ENCODE measurements around the gene COA4. TPM values are rescaled to one million over a fixed set of nuclear protein-coding genes. Genes with fewer than 3 reads are reported as not detected.

The COA4 gene
- total RNA-seq, 1 experiment from 2014 or later: 97.0 TPM

DNA sequence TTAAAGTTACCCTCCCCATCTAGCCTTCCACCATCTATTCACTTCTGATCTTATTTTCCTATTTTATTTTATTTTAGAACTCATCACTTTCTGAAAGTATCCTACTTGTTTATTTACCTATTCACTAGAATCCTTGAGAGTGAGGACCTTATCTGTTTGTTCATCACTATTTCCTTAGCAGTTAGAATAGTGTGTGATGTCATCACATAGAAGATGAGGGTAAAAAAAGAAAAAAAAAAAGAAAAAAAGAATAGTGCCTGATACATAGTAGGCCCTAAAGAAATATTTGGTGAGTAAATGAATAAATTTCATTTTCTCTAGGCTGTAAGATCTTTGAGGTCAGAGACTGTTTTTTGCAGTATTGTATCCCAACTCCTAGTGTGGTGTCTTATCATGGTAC is 36.8 kb upstream of the COA4 start:
- ChIA-PET RAD21 (ENCODE audit: low non-redundant PET in 1 of 2, low total read pairs in 2 of 2, uncharacterized antibody in 2 of 2, unreplicated experiment in 2 of 2) (no interaction called here), POLR2A (no interaction called here), CTCF (no interaction called here)
- no peak for TF ChIP-seq TCF7L2 (IDR thresholded peaks at IDR 0.05; ENCODE audit: borderline replicate concordance, extremely low read depth, insufficient read depth, insufficient read length)
- TF ChIP-seq SP1 (IDR thresholded peaks at IDR 0.05; ENCODE audit: low read depth): no peak
- no peak for TF ChIP-seq RAD21 (IDR thresholded peaks at IDR 0.05; ENCODE audit: low read depth)
- TF ChIP-seq POLR2A (IDR thresholded peaks at IDR 0.05; ENCODE audit: borderline replicate concordance, extremely low read depth, insufficient read depth, insufficient read length): no peak
- TF ChIP-seq ZFX (IDR thresholded peaks at IDR 0.05): no peak
- TF ChIP-seq CEBPB (IDR thresholded peaks at IDR 0.05; ENCODE audit: low read depth): no peak
- TF ChIP-seq EGR1 (IDR thresholded peaks at IDR 0.05; ENCODE audit: low read depth): no peak
- TF ChIP-seq SRF (IDR thresholded peaks at IDR 0.05; ENCODE audit: low read depth): no peak
- TF ChIP-seq, protein P1, sequence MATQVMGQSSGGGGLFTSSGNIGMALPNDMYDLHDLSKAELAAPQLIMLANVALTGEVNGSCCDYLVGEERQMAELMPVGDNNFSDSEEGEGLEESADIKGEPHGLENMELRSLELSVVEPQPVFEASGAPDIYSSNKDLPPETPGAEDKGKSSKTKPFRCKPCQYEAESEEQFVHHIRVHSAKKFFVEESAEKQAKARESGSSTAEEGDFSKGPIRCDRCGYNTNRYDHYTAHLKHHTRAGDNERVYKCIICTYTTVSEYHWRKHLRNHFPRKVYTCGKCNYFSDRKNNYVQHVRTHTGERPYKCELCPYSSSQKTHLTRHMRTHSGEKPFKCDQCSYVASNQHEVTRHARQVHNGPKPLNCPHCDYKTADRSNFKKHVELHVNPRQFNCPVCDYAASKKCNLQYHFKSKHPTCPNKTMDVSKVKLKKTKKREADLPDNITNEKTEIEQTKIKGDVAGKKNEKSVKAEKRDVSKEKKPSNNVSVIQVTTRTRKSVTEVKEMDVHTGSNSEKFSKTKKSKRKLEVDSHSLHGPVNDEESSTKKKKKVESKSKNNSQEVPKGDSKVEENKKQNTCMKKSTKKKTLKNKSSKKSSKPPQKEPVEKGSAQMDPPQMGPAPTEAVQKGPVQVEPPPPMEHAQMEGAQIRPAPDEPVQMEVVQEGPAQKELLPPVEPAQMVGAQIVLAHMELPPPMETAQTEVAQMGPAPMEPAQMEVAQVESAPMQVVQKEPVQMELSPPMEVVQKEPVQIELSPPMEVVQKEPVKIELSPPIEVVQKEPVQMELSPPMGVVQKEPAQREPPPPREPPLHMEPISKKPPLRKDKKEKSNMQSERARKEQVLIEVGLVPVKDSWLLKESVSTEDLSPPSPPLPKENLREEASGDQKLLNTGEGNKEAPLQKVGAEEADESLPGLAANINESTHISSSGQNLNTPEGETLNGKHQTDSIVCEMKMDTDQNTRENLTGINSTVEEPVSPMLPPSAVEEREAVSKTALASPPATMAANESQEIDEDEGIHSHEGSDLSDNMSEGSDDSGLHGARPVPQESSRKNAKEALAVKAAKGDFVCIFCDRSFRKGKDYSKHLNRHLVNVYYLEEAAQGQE (IDR thresholded peaks at IDR 0.05; ENCODE audit: low read depth): no peak
- no peak for TF ChIP-seq ZNF274 (IDR thresholded peaks at IDR 0.05; ENCODE audit: low read depth, low read length)
- no peak for TF ChIP-seq JUND (IDR thresholded peaks at IDR 0.05)
- no peak for TF ChIP-seq SIN3A (IDR thresholded peaks at IDR 0.05; ENCODE audit: low read depth)
- TF ChIP-seq FOSL1 (IDR thresholded peaks at IDR 0.05; ENCODE audit: low read depth): no peak
- no peaks in the 10 kb centered on the region for H4K20me1 ChIP-seq (ENCODE audit: insufficient read depth)
- no peaks in the 10 kb centered on the region for H3K4me1 ChIP-seq (ENCODE audit: control insufficient read depth in 1 of 2, insufficient read depth in 2 of 2, low read length in 2 of 2)
- no peaks in the 10 kb centered on the region for H3K9me3 ChIP-seq (ENCODE audit: control insufficient read depth in 1 of 2, insufficient read depth in 1 of 2, low read depth in 1 of 2, low read length in 2 of 2)
- no peaks in the 10 kb centered on the region for H3K9me2 ChIP-seq (ENCODE audit: insufficient read depth)
- H3K79me2 ChIP-seq (ENCODE audit: insufficient read depth, low read length): no peaks in the 10 kb centered on the region
- no peak for DNase-seq (ENCODE audit: low read depth, low spot score)
- no peak for ATAC-seq
- no peak overlapping the region for H3K4me2 ChIP-seq (ENCODE audit: low read length)
- H3K9ac ChIP-seq (ENCODE audit: low read length): no peak overlapping the region
- no peaks in the 10 kb centered on the region for H3K27me3 ChIP-seq (ENCODE audit: insufficient read depth, low read length)
- BruUV-seq (replicated peaks): no TSS peak
- no peak overlapping the region for H2AFZ ChIP-seq (ENCODE audit: low read depth, low read length, poor library complexity, severe bottlenecking)
- H3K27ac ChIP-seq (ENCODE audit: low read depth, low read length): no peak overlapping the region
- H3K4me3 ChIP-seq (replicated peaks in 1 of 2; ENCODE audit: low read depth in 1 of 2, low read length in 2 of 2): no peak overlapping the region
- H3K36me3 ChIP-seq (ENCODE audit: control insufficient read depth in 1 of 2, insufficient read depth in 2 of 2, low read length in 2 of 2): no peaks in the 10 kb centered on the region
- intact Hi-C loops (cut with micrococcal nuclease): no loop called here

Data from HCT116 (cell line).